Activated T-cell treated with anti-CD3 and anti-CD28 coated beads for 4 hours (primary cell): ENCODE data around the gene TJP2.

ENCODE experiments used
- DNase-seq: peaks from one replicate; pipeline ENCODE4 v3.0.0-alpha.2; 2020

TJP2 gene

DNA sequence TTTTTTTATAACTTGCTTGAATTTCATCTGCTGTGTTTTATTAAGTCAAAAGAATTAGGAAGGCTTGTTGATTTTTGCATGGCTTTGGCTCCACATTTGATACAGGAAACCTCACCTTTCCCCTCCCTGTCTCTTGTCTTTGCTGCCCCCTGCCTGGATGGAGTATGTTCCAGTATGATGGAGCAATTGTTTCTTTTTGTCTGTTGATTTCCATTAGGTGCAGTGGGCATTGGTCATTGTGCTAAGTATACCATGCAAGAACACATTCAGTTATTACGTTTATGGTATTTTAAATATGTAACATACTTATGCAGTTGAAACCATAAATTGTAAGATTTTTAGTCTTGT lies 19.6 kb downstream of the TJP2 start:
- no peak for DNase-seq

DNA sequence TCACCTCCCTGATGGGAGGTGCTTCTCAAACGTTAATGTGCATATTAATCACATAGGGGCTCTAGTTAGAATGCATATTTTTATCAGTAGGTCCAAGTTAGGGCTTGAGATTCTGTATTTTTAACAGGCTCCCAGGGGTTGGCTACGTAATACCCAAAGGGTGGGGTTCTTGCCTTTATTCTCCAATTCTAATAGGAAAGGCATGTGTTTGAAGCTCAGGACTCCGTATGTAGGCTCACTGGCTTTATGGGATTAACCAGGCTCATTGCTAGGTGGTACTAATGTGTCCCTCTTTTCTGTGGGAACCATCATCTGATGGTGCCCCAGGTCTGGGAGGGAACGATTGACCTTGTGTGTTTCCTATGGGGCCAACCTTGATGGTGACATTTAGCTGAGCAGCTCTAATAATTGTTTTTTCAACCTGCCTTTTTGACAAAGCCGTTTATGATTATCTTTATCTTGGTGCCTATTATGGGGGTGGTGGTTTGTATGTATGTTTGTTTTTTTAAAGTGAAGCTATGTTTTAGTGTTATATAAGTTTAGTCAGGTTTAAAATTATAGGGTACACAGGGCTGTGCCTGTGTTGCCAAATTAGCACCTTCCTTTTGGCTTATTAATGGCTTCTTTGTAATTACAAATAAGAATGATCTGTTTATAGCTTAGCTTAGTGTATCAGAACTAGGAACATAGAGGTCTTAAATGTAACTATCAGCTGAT lies 20.8 kb downstream of the TJP2 start:
- no peak for DNase-seq

GRCh38 chr9:69195668-69196067 lies 21.6 kb downstream of the TJP2 start:
- DNase-seq = no peak

GRCh38 chr9:69197687-69198086 lies 23.6 kb downstream of the TJP2 start:
- DNase-seq = no peak

DNA sequence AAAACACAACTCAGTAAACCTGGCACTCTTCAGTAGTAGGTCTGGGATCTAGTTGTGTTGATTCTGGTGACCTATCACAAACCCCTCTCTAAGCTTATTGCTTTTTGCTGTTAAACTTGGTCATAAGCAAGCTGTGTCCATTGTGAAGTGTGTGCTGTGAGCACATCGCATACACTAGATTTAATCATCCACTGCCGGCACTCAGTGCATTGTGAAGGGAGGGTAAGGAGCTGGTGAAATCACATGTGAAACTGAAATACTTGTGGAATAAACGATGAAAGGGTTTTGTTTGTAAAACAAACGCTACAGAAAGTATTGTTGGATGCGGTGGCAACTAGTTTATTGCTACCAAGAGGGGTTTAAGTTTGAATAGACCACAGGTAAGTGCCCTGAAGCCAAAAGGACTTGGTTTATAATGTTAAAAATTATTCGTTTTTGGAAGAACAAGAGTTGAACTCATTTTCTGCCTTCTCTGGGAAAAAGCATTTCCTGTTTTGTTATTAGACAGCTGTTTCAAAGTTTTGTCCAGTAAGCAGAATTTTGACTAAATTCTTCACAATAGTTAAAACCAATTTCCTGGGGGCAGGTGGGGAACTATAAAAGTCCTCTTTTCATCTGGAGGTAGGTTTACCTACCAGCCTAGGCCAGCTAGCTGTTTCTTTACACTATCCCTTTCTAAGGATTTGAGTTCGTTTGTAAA lies 24.6 kb downstream of the TJP2 start:
- no peak for DNase-seq

DNA sequence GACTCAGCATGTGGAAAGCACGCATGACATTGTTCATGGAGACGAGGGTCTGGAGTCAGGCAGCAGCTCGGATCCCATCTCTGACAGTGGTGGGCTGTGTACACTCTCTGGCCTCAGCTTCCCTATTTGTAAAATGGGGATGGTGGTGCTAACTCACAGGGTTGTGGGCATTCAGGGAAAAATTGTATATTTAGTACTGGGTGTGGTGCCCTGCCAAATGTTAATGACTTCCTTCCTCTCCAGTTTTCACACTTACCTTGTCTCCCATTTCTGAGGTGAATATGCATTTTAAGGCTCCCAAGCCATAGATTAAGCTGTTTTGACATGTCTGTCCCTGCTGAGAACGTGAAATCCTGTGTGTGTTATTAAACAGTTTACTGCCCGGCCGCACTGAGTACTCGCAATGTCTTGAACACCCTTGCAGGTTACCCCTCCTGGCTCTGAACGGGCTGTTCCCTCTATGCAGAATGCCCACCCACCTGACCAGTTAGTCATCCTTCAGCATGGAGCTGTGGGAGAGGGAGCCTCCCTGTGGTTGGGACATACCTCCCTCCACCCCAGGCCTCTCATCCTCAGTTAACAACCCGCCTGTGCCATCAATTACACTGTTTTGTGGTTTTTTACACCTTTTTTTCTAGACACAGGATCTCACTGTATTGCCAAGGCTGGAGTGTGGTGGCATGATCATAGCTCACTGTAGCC lies 25.8 kb downstream of the TJP2 start:
- no peak for DNase-seq

DNA sequence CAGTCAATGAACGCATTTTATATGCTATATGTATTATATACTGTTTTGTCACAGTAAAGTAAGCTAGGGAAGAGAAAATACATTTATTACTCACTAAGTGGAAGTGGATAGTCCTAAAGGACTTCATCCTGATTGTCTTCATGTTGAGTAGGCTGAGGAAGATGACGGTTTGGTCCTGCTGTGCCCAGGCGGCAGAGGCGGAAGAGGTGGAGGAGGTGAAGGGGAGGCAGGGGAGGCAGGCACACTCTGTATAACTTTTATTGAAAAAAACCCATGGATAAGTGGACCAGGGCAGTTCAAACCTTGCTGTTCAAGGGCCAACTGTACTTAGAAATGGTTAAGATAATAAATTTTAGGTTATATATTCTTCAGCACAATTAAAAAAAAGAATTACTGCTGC lies 28.5 kb downstream of the TJP2 start:
- DNase-seq = no peak

GRCh38 chr9:69204326-69204725 lies 30.2 kb downstream of the TJP2 start:
- DNase-seq = no peak

DNA sequence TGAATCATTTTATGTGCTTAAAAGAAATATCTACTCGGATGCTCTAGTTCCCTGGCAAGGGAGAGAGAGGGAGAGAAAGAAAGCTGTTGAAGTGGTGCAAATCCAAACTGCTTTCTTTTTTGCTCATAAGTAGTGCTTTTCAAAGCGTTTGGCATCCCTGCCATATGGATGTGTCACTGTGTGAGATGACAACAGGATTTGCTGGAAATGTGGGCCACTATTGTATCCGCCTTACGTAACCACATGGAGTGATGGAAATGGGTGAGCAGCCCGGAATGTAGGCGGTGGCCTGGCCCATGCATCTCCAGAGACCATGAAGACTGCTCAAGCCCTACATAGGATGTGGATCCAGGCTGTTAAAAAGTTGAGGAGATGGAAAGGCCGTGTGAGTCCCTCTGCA lies 30.8 kb downstream of the TJP2 start:
- no peak for DNase-seq

- DNase-seq = no peak
These were observed 32.0 kb downstream of the TJP2 start for GRCh38 chr9:69206047-69206446.

DNA sequence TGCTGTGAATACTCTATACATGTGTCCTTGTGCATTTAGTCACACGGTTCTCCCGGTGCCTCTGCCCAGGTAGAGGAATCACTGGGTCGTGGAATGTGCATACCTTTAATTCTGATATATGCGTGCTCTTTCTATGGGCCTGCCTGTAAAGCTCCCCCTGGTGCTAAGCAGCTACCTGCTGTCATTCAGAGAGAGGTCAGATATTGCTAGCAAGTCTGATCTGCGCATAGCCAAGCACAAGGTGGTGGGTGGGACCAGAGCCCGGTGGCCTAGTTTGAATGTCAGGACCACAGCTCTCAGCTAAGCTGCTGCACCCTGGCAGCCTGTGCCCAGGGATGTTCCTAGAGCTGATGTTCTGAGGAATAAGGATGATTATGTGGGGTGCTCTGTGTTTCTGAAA lies 33.4 kb downstream of the TJP2 start:
- no peak for DNase-seq

- no peak for DNase-seq
These were observed 37.5 kb downstream of the TJP2 start for GRCh38 chr9:69211424-69212036.

DNA sequence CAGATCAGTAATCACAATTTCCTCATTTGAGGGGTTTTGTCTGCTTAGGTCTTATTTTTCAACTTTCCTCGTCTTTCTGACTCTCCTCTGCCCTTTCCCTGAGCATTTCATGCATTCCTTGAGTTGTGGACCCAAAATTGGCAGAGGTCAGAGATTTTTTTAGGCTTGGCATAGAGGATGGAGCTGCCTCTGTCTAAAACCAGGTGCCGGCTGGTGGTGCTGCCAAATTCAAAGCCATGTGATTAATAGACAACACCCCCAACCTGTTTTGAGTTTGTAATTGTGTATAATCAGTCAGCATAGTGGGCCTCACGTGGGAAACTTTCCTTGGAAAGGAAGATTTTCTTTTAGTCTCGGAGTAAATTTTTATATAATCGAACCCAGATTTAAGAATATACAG lies 39.6 kb downstream of the TJP2 start:
- DNase-seq = no peak

DNA sequence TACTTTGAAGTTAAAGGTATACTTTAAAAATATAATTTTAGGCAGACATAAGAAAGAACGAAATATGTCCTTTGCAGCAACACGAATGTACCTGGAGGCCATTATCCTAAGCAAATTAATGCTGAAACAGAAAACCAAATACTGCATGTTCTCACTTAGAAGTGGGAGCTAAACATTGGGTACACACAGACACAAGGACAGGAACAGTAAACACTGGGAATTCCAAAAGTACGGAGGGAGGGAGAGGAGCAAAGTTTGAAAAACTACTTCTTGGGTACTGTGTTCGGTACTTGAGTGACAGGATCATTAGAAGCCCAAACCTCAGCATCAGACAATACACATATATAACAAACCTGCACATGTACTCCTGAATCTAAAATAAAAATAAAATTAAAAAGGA lies 40.9 kb downstream of the TJP2 start:
- no peak for DNase-seq

DNA sequence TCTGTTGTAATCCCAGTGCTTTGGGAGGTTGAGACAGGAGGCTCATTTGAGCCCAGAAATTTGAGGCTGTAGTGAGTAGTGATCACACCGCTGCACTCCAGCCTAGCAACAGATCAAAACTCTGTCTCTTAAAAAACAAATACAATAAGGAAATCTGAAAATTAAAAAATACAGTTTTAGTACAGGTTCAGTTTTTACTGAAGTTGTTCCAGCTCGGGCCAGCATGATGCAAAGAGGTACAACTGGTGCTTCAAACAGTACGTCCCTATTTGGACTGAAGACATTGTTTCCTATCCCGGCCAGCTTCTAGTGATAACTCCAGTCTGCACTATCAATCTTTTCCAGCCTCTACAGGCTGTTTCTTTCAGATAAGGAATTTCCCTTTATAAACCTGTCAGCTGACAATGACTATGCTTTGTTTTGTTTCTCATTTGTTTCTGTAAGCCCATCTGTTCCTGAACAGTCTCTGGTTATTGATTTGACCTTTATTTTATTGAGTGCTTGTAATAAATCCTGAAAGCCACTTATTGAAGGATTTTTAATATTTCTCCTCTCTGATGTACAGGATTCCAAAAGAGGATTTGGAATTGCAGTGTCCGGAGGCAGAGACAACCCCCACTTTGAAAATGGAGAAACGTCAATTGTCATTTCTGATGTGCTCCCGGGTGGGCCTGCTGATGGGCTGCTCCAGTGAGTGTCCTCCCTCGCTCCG lies 41.9 kb downstream of the TJP2 start:
- no peak for DNase-seq

DNA sequence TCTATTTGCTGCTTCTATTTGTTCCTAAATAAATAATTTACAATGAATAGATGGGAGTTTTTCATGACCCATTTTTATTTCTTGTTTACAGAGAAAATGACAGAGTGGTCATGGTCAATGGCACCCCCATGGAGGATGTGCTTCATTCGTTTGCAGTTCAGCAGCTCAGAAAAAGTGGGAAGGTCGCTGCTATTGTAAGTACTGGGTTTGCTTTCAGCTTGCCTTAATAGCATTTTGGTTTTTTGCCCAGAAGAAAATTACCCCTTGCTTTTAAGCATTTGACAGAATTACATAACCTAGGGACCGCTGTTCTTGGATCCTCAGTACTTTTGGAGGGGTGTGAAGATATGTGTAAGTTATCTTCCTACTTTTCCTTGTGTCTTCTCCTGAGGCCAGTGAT lies 44.1 kb downstream of the TJP2 start:
- no peak for DNase-seq

DNA sequence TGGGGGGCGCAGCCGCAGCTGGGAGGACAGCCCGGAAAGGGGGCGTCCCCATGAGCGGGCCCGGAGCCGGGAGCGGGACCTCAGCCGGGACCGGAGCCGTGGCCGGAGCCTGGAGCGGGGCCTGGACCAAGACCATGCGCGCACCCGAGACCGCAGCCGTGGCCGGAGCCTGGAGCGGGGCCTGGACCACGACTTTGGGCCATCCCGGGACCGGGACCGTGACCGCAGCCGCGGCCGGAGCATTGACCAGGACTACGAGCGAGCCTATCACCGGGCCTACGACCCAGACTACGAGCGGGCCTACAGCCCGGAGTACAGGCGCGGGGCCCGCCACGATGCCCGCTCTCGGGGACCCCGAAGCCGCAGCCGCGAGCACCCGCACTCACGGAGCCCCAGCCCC lies 47.0 kb downstream of the TJP2 start:
- DNase-seq = no peak

- no peak for DNase-seq
These were observed 48.9 kb downstream of the TJP2 start for GRCh38 chr9:69222970-69223369.

DNA sequence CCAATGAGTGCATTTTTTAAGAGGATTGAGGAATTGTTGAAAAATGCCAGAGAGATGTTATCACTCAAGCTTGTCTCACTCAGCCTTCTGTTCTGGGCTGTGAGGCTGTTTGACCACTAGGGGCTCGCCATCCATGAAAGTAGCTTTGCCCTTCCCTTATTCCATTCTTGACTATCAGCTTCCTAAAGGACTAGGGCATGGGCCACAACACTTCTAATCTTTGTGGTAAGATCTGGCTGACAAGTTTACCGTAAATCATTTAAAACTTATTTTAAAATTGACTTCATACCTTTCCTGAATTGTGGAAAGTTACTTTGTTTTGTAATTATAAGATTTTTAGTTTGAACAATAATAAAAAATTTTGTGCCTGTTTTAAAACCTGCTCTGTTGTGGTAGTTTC lies 49.5 kb downstream of the TJP2 start:
- no peak for DNase-seq

- no peak for DNase-seq
These were observed 55.3 kb downstream of the TJP2 start for GRCh38 chr9:69229367-69229766.

DNA sequence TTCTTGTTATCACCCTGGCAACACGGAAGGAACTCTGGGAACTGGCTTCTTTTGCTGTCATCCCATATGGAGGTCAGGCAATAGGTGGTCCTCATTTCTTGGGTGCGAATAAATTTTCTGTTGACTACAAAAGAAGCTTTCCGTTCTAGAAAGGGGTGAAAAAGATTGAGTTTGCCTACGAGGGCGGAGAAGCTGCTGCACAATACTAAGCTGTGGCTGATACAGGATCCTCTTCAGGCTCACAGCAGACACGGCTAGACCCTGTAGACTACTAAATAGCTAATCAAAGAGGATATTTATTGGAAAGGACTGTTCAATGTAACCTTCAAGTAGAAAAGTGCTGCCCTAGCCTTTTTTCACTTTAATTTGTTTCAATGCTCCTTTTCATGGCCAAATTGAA lies 58.1 kb downstream of the TJP2 start:
- DNase-seq = no peak

DNA sequence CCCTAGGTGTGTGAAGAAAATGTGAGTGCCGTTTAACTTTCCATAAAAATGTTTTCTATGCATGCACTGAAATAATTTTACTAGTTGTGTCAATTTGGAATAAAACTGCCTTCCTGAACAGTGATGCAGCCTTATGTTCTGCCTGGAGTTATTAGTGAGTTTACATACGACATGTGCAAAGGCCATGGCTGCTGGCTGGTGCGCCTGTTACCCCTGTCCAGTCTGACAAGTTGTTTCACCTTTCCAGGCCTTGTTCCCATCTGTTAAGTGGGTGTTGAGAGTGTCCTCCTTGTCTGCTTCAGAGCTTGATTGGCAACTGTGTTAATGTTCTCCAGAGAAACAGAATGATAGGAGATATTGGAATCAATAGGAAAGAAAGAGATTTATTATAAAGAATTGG lies 60.6 kb downstream of the TJP2 start:
- DNase-seq = no peak

DNA sequence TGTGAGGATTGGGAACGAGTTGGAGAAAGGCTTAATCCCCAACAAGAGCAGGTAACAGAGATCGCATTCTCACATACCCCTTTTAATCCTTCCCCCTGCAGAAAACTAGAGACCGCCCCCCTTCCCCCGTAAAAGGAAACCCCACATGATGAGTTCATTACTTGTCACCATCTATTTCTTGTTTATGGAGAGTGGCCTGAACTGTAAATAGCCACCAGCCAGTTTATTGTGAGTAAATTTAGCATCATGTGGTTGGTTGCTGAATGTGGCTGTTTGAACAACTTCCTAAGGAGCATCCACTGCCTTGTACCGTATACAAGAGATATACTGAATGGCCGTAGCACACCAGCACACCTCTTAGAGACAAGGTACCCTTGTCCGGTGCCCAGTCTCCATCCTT lies 62.1 kb downstream of the TJP2 start:
- DNase-seq = no peak
